Glomerular visceral epithelial cell (primary cell): ENCODE results near the gene PLCB1.
"Not testable (repeated sequence)": the region's sequence is repeated elsewhere in the genome, so short reads cannot be mapped to it uniquely, and the experiment has no call there.

Experiments used
- DNase-seq: peaks from one replicate; pipeline ENCODE4 v3.0.0-alpha.2; 2016; ENCODE audit errors: extremely low spot score

Gene PLCB1

DNA sequence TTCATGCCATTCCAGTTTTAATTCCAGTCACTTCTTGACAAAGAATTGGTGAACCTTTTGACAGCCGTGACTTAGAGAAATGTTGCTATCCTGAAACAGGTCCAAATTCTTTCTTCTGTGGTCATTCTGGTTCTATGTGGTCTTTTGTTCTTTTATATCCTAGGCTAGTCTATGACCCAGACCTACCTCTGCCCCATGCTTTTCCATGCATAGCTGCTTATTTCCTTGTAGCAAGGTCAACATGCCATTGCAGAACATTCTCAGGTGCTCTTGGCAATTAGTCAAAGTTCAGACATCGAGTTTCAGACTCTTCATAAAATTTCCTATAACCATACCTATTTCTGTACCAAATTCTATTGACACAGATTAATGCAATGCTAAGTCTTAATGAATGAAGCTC is 202.6 kb downstream of the PLCB1 start:
- DNase-seq, result no peak

DNA sequence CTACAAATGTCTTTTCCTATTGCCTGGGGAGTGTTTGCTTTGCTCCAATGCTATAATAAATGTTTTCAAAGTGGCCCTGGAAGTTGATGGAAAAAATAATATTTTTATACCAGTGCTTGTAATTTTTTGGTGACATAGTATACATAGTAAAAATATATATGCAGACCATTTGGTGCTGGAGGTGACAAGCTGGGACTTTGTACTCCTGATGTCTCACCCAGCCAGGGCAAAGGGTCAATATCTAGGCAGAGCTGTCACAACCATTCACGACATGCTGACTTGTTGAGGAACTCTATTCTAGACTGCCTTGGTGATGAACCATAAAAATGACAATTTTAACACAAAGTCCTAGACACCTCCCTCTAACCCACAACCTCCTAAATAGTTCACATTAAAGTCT is 203.0 kb downstream of the PLCB1 start:
- no peak for DNase-seq

DNA sequence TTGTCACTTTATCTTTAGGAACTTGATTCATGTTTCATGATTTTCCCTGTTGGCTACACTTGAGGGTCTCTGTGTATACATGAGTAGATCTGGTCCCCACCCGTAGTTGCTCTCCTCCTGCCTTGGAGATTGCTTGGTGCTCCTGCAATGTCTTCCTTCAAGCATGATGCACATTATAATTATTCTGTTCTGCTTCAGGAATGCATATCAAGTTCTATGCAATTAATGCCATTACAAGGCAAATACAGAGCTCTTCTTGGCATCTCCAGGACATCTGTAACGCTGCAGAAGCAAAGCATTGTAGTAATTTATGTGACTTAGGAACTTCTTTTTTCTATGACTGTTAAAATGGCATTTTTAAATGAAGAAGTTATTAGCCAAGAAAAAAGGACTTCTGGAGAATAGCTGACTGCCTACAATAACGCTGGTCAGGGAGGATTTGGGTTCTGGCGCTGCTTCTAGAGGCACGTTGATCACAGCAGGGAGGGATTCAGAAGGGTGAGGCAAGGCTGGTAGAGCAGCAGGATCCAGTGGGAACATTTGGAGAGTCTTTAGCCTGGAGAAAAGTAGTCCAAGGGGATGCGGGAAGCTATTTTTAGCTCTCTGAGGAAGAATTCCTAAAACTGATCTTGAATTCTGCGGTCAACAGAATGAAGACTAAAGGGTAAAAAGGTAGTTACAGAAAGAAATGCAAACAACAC is 203.6 kb downstream of the PLCB1 start:
- DNase-seq, result no peak

DNA sequence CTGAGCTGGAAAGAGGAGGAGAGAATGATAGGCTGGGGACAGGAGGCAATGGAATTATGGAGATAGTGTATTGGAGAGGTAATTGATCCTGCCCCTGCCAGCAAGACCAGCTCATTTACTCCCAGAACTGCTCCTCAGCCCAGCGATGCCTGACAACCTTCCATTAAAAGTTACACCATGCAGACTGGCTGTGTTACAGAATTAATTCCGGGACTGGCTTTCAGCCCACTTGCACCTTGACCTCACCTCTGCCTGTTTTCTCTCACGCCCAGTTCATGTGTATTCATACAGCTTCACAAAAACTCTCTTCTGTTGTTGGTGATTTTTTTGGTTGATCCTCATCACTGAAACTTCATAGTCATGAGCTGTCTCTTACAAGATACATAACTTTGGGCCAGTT is 207.3 kb downstream of the PLCB1 start:
- DNase-seq, result no peak

DNA sequence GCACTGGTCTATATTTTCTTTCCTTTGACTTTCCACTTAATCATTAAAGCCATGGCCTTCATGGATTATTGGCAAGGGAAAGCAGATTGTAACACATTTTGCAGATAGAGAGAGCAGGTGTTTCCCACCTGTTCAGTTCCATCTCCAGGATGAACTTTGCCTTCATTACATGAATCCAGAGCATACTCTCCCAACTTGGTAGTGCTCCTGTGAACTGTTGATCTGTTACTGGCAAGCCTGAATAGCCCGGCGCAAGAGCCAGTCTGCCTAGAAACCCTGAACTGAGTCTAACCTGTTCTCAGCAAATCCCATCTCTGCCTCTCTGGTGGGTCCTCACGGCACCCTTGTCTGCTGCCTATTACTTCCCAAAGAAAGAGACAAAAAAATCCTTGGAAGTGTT is 210.3 kb downstream of the PLCB1 start:
- DNase-seq, result no peak

DNA sequence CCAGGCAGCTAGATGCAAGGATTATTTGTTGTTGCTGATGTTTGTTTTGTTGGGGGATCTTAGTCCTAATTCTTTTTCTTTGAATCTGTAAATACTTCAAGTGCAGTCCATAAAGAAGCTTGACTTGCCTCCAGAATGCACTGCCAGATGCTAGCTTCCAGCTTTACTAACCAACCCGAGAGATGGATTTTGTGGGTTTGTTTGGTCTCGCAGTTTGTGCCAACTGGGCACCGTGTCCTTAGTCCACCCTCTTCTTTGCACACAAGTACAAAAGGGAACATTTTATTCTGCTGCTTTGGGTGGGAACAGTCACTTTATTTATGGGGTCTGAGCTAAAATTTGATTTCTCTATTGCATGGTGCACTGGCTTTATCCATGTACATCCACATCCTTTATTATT is 212.0 kb downstream of the PLCB1 start:
- DNase-seq, result no peak

DNA sequence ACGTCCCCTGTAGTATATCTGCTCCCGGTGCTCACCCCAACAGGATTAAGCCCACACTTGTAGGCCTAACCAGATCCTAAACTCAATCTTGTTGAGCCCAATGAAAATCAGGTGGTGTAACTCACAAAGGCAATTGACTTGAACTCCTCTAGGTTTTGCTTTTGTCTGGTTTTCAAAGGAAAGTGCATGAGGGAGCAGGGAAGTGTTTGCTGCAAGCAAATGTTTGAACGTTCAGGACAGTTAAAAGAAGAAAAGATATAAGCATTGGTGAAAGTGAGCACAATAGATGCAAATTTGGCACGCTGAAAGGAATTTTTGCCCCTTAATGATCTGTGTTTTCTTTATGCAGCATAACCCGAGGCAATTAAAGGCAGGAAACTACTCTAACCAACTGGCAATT is 212.6 kb downstream of the PLCB1 start:
- DNase-seq, result no peak

DNA sequence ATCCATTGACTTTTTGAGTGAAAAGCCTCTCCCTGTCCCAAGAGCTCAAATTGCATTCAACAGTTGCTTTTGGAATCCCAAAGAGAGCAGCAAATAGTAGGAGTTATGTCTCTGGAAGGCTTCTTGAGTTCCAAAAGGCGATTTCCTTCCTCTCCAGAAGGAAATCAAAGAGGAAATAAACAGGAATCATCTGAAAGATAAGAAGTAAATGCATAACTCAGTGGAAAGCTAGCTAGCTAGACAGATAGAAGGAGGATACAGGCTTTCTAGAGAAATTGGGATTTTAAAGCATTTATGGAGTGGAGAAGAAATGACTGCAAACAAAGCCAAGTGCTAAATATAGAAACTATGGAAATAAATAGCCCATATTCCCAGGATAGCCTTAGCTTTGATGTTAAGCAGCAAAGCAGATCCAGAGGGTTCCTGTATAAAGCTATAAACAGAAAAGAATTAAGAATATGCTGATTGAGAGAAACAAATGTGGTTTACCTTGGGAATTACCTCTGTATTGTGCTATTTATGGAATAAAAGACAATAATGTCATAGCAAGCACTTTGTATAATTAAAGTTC is 214.7 kb downstream of the PLCB1 start:
- no peak for DNase-seq

DNA sequence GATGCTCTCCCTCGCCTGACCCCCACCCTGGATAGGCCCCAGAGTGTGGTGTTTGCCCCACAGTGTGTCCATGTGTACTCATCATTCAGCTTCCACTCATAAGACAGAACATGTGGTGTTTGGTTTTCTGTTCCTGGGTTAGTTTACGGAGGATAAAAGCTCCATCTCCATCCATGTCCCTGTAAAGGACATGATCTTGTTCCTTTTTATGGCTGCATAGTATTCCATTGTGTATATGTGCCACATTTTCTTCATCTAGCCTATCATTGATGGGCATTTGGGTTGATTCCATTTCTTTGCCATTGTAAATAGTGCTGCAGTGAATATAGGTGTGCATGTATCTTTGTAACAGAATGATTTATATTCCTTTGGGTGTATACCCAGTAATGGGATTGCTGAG is 218.2 kb downstream of the PLCB1 start:
- not testable (repeated sequence) for DNase-seq

DNA sequence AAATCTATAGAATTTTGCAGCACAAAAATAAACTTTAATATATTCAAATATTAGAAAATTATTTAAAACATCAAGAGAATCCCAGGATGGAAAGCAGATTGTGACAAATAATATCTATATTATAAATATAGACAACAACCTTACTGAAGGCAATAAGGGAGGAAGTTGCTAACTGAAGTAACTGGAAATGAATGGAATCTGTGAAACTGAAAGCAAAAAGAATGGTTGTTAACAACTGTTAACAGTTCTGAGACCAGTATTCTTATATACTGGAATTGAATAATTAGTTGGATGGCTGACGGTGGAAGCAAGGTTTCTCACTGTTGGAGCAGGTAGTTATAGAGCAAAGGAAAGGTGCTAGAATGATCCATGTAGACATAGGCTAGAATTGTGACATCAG is 220.4 kb downstream of the PLCB1 start:
- no peak for DNase-seq

DNA sequence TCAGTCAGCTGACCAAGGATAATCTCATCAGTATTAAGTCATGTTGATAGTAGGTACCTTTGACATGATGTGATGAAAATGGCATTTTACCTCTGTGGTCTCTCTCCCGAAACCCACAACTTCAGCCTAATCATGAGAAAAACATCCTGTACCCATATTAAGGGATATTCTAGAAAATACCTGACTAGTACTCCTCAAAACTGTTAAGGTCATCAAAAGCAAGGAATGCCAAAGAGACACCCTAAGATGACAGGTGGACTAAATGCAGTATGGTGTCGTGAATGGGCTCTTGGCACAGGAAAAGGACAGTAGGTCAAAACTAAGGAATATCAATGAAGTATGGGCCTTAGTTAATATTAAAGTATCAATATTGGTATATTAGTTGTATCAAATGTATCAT is 221.4 kb downstream of the PLCB1 start:
- no peak for DNase-seq

DNA sequence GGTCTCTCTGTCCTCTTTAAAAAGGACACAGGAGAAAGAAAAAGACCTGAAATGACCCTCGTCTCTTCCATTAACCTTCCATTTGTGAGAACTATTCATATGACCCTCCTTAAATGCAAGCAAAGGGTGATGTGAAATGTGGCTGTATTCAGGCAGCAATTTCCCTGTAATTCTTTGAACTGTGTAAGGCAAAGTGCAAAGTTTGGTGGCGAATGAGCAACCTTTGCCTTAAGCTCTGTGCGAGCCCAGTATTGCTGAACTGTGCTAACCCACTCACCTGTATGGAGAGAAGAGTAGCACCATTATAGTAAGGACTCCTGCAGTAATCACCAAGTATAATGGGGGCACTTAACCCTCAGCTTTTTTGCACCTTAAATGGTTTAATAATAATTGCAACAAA is 223.4 kb downstream of the PLCB1 start:
- no peak for DNase-seq

DNA sequence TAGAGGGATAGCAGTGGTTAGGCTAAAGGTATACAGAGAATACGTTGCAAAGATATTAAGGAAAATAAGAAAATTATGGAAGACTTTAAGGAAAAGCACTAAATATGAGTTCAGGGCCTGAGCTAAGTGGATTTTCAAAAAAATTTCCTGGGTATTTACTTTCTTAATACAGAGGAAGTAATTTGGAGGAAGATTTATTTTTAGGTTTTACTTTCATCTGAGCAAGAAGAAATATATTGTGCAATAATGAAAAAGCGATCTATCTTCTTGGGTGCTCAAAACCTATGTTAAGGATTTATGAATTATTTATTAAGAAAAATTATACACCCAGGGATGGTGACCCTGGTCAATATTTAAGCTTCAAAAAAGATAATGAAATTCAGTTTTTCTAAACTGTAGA is 224.7 kb downstream of the PLCB1 start:
- no peak for DNase-seq

DNA sequence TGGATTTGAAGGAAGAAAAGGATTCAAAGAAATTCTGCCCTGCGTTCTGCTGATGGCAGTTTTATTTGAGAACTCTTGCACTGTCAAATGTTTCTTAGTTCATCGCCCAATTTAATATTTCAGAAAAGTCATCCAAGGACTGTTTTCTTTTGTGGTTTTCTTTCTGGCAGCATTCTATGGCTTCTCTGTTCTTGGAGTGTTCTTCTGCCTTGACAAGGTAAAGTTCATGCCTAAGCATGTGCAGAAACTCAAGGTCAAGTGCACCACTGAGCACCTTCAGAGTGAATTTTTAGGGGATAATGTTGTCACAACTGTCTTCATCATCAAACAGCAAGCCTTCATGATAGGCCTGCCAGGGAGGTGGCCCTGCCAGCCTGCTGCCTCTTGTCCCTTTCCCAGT is 225.6 kb downstream of the PLCB1 start:
- DNase-seq, result no peak

DNA sequence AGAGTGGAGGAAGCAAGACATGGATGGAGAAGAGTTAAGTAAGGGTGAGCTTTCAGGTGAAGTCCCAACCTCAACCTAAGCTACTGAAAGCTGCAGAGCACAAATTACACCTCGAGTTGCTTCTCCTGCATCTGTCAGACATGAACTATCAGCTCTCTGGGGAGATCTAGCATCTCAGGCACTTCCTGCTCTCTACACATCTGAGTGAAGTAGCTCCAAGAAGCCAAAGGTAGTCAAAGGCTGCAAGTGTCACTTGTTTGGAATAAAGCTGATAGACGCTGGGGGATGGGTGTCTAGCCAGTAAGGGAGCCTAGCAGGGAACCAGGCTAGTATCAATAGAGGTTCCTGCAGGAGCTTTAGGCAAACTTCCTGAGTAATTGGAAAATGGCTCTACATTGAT is 228.0 kb downstream of the PLCB1 start:
- DNase-seq, result no peak

DNA sequence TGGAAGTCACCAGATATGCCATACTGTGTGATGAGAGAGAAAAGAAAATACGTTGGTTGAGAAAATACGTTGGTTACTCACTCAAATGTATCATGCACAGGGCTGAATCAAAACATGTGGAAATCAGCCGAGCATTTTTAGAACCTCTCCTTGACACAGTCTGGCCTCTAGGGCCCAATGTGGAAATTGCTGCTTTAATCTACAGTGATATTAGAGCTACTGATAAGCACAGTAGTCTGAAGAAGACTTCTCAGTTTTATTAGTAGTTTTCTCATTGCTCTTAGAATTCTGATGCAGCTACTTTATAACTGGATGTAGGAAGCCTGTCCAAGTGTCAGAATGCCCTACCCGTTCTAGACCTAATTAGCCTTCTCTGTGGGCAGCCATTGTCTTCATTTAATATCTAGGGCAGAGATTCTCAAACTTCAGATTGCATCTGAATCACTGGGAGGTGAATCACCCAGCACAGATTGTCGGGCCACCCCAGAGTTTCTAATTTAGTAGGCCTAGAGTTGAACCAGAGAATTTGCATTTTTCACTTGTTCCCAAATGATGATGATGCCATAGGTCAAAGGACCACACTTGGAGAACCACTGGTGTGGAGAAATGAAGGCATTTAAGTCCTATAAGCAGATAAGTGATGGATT is 229.1 kb downstream of the PLCB1 start:
- DNase-seq, result peak; percentile 7

DNA sequence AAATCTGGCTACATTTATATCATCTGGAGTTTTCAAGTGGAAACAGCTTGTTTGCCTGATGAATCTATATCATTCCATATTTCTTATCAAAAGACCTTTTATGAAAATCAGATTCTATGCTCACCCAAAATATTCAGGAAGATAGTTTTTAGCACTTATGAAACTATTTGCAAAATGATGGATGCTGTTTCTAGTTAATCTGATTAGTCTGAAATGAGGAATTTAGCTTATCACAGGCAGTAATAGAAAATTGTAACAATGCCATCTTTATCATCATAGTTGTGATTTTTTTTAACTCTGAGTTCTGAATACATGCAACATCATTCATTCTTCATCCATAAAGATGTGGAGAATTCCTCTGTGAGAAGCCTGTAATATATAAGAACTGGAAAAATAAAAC is 229.7 kb downstream of the PLCB1 start:
- no peak for DNase-seq

DNA sequence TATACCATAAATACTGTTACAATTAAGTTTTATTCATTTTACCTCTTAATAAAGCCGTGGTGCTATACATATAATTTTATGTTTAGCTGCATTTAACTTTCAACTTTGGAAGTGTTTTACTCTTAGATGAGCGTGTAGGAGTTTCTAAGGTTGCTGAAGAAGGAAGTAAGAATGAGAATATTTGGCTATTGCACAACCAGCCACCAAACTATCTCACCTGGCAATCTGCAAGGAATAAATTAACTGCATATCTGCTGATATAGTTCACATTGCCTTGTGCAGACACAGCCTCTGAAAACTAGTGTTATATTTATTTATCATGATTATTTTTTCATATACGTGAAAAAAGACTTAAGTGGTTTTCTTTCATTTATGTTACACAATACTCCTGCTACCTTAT is 230.4 kb downstream of the PLCB1 start:
- DNase-seq, result no peak

DNA sequence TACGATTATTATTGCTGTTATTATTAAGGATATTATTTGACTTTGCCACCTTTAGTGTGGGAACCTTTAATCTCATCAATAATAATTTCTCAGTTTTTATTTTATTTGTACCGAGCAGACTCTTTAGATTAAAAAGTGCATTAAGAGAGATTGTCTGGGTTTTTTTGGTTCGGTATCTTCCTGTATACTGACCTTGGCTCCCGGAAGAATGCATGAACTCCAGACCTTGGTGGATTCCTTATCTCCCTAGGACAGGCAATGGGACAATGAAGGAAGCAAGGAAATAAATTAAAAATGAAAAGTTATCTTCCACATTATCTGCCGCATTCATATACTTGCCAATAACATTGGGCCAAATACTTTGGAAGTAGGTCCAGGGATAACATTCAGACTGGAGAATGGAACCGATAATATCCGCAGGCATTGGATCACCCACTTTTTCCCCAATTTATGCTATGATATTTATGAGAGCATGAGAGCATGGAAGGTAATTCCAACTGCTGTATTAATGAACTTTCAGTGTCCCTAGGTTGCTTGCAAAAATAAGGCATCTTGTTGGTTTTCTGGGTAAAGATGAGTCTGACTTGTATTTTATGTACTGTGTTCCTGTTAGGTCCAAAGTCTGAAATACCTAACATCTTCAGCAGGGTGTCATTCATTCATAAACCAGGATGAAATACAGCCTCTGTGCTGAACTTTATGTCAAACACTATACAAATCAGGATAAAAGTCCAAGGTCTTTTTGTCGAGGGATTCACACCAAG is 232.1 kb downstream of the PLCB1 start:
- DNase-seq, result no peak

DNA sequence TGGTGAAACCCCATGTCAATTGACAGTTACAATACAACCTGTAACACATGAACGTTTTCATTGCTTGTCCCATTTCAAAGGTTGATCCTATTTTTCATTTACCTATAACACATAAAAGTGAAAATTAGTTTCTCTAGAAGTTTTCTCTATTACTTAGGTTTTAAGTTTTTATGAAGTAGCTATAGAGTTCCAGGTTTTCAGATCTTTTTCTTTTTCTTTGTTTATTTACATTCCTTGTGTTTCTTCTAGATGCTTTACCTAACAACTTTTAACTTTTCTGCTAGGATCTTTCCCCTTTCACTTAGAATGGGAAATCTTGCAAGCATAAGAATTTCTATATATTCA is 232.6 kb downstream of the PLCB1 start:
- no peak for DNase-seq

DNA sequence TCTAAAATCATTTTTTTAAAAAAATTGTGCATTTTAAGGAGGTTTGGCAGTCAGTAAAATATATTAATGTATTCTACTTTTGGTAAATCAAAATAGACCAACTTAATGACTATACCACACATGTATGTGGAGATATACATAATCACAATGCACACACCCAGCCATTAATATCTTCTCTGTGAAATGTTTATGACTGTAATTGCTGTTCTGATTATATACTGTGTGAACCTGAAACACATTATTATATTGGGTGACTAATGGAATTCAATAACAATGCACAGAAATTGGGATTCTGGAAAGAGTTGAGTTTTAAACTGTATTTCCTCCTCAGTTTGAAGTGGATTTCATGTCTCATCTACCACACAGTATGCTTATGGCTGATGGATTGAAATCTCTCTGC is 233.6 kb downstream of the PLCB1 start:
- DNase-seq, result no peak

DNA sequence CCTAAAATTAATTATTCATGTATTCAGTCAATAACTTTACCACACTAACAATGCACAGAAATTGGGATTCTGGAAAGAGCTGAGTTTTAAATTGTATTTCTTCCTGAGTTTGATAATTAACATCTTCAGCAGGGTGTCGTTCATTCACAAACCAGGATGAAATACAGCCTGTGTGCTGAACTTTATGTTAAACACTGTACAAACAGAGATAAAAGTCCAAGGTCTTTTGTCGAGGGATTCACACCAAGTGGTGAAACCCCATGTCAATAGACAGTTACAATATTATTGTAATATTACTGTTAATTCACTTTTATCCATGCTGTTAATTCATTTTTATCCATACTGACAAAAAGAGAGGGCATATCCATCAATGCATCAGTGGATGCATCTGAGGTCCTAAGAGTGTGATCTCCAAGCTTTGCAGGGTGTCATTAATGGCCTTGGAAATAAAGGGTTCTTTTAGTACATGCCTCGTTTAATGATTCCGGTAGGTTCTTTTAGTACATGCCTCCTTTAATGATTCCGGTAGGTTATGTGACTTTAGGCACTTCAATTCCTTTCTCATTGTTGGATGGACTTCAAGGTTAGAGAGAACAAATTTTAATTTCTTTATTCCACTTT is 234.3 kb downstream of the PLCB1 start:
- no peak for DNase-seq

DNA sequence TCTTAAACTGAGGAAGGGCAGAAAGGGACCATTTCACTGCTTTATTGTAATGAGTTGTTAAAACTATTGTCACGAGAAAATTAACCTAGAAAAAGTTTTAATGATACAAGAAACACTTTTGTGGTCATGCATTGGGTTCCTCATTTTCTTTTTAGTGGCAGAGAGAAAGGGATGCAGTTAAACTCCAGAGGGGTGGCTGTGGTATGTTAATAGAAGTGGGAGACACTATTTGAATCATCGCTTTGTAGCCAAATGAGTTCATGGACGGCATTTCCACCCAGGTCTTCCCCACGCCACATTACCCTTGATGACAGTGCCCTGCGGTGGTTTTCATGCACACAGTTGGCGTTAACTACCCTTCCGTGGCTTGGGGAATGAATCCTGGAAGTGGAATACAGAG is 235.6 kb downstream of the PLCB1 start:
- no peak for DNase-seq
